PFSK-1 (cell line): ENCODE results near the gene C7orf57.

Experiments
- FOXP2 ChIP-seq: optimal IDR thresholded peaks from 2 replicates; pipeline ENCODE3; 2011; ENCODE audit warnings: borderline replicate concordance, control low read depth, inconsistent platforms; ENCODE audit not compliant: insufficient read depth; ENCODE audit errors: extremely low read length, extremely low read depth
- POLR2AphosphoS5 ChIP-seq: IDR thresholded peaks from 2 replicates; pipeline ENCODE4 v1.6.1; 2012; ENCODE audit warnings: low read depth, mild to moderate bottlenecking, control low read depth, low read length, moderate library complexity
- SIN3A ChIP-seq: IDR thresholded peaks from 2 replicates; pipeline ENCODE4 v1.6.1; 2012; ENCODE audit warnings: mild to moderate bottlenecking, low read length, moderate library complexity, borderline replicate concordance; ENCODE audit not compliant: insufficient read depth
- TAF1 ChIP-seq: IDR thresholded peaks from 2 replicates; pipeline ENCODE4 v1.6.1; 2012; ENCODE audit warnings: low read length, control low read depth, borderline replicate concordance; ENCODE audit not compliant: insufficient read depth
- TF ChIP-seq, protein P1 (sequence below), 2 experiments: IDR thresholded peaks; 2 replicates each; pipeline versions ENCODE4 v1.6.1 to v1.8.0; 2011 to 2012; ENCODE audit warnings: low read depth in 2 of 2, low read length in 2 of 2, control low read depth in 1 of 2, inconsistent platforms in 1 of 2, mild to moderate bottlenecking in 1 of 2, moderate library complexity in 1 of 2; ENCODE audit not compliant: insufficient read depth in 1 of 2

C7orf57 gene

DNA sequence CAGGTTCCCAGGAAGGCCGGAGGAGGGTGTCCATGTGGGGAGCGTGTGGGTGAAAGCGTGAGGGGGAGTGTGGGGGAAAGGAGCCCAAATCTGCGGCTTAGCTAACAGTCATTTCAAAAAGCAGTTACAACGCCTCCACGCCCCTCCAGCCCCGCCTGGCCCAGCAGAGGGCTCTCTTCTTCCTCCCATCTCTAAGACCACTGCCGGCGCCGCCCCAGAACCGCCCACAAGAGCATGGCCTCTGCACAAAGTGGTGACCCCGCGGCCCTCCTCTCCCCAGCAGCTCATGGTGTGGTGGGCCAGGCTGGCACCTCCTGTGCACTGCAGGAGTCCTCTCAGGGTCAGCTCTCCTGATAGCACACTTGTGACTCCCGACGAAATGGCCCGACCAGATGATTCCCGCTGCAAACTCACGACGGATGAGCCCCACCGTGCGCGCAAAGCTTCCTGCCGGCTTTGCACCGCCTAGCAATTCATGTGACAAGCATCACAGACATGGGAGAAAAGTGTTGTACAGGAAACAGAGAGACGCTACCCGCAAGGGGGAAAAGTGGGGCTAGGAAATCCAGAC, 43.5 kb upstream of the C7orf57 start:
- TF ChIP-seq SIN3A (peak; percentile 34; the same call in 1 of the 2 replicates), POLR2AphosphoS5 (peak; percentile 62; the same call in 1 of the 2 replicates), TAF1 (no peak), FOXP2 (peak; percentile 81)
- TF ChIP-seq, protein P1, sequence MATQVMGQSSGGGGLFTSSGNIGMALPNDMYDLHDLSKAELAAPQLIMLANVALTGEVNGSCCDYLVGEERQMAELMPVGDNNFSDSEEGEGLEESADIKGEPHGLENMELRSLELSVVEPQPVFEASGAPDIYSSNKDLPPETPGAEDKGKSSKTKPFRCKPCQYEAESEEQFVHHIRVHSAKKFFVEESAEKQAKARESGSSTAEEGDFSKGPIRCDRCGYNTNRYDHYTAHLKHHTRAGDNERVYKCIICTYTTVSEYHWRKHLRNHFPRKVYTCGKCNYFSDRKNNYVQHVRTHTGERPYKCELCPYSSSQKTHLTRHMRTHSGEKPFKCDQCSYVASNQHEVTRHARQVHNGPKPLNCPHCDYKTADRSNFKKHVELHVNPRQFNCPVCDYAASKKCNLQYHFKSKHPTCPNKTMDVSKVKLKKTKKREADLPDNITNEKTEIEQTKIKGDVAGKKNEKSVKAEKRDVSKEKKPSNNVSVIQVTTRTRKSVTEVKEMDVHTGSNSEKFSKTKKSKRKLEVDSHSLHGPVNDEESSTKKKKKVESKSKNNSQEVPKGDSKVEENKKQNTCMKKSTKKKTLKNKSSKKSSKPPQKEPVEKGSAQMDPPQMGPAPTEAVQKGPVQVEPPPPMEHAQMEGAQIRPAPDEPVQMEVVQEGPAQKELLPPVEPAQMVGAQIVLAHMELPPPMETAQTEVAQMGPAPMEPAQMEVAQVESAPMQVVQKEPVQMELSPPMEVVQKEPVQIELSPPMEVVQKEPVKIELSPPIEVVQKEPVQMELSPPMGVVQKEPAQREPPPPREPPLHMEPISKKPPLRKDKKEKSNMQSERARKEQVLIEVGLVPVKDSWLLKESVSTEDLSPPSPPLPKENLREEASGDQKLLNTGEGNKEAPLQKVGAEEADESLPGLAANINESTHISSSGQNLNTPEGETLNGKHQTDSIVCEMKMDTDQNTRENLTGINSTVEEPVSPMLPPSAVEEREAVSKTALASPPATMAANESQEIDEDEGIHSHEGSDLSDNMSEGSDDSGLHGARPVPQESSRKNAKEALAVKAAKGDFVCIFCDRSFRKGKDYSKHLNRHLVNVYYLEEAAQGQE (IDR thresholded peaks at IDR 0.05; ENCODE audit: insufficient read depth in 1 of 2, low read depth in 2 of 2, low read length in 2 of 2): no peak

DNA sequence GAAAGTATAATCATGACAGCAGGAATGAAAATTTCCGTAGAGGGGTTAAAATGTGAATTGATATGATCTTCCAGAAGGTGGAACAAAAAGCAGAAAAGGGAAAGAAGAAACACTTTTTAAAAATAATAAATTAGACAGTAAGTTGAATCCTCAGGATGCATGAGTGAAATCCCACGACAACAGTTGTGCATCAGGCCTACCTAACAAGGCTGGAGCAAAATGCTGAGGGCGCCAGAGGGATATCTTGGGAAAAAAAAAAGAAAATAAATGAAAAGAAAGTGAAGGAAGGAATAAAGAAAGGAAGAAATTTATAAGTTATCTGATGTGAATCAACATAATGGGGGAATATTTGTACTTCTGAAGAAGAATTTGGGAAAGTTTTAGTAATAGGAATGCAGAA, 42.9 kb upstream of the C7orf57 start:
- TF ChIP-seq SIN3A: no peak
- TF ChIP-seq, protein P1 (IDR thresholded peaks at IDR 0.05; ENCODE audit: insufficient read depth in 1 of 2, low read depth in 2 of 2, low read length in 2 of 2): no peak
- TF ChIP-seq TAF1: no peak
- no peak for TF ChIP-seq FOXP2
- TF ChIP-seq POLR2AphosphoS5: no peak

DNA sequence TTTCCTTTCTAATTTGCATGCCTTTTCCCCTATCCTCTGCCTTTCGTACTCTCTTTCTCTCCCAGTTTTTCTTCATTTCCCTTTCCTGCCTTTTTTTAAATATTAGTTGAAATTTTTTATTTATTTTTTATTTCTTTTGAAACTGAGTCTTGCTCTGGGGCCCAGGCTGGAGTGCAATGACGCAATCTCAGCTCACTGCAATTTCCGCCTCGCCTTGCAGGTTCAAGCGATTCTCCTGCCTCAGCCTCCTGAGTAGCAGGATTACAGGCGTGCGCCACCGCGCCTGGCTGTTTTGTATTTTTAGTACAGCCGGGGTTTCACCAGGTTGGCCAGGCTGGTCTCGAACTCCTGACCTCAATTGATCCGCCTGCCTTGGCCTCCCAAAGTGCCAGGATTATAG, 35.9 kb upstream of the C7orf57 start:
- no peak for TF ChIP-seq POLR2AphosphoS5
- TF ChIP-seq SIN3A: no peak
- TF ChIP-seq TAF1: no peak
- no peak for TF ChIP-seq FOXP2
- TF ChIP-seq, protein P1 (IDR thresholded peaks at IDR 0.05; ENCODE audit: insufficient read depth in 1 of 2, low read depth in 2 of 2, low read length in 2 of 2): no peak

DNA sequence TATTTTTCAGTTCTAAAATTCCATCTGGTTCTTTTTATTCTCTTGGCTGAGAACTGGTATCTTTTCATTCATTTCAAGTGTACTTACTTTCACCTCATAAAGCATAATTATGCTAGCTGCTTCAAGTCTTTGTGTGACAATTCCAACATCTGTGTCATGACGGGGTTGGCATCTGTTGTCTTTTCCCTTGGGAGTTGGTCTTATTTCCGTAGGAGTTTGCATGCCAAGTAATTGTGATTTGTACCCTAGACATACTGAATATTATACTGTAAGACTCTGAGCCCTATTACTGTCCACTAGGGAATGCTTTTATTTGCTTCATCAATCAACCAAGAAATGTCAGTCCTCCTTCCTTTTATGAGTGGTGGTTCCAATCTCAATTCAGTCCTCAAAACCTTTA, 31.3 kb upstream of the C7orf57 start:
- TF ChIP-seq, protein P1 (IDR thresholded peaks at IDR 0.05; ENCODE audit: insufficient read depth in 1 of 2, low read depth in 2 of 2, low read length in 2 of 2): no peak
- no peak for TF ChIP-seq SIN3A
- TF ChIP-seq FOXP2: no peak
- no peak for TF ChIP-seq TAF1
- TF ChIP-seq POLR2AphosphoS5: no peak
